PC-3 (cell line): ENCODE results near the gene VWA1.

Source experiments
- CTCF ChIP-seq: fragments of 300-600 bp; sonication (generic); conservative IDR thresholded peaks from 2 replicates; pipeline ENCODE4 v1.5.1; 2017; ENCODE audit warnings: antibody characterized with exemption, low read depth, mild to moderate bottlenecking, low read length
- EZH2 ChIP-seq: fragments of 300-600 bp; sonication (generic); IDR thresholded peaks from one replicate; pipeline ENCODE4 v1.6.1; 2017; ENCODE audit warnings: antibody characterized with exemption, mild to moderate bottlenecking, low read length; ENCODE audit not compliant: unreplicated experiment
- EZH2phosphoT487 ChIP-seq: fragments of 300-600 bp; sonication (generic); IDR thresholded peaks from 2 replicates; pipeline ENCODE4 v1.6.1; 2018; ENCODE audit warnings: mild to moderate bottlenecking, antibody characterized with exemption, low read length, borderline replicate concordance

- no peak for TF ChIP-seq CTCF
- TF ChIP-seq EZH2 = no peak
- TF ChIP-seq EZH2phosphoT487 = no peak
Measured at GRCh38 chr1:1483714-1484113, 48.2 kb downstream of the VWA1 start.
